Hematopoietic multipotent progenitor cell treated with erythropoietin and hydrocortisone succinate and interleukin-3 and kit ligand, for 6 days (in vitro differentiated cells): ENCODE data around the gene NKIRAS1.
"Not testable (repeated sequence)": the region's sequence is repeated elsewhere in the genome, so short reads cannot be mapped to it uniquely, and the experiment has no call there.

Source experiments
- DNase-seq: peaks from one replicate; pipeline ENCODE4 v3.0.0-alpha.2; 2015

NKIRAS1 gene

DNA sequence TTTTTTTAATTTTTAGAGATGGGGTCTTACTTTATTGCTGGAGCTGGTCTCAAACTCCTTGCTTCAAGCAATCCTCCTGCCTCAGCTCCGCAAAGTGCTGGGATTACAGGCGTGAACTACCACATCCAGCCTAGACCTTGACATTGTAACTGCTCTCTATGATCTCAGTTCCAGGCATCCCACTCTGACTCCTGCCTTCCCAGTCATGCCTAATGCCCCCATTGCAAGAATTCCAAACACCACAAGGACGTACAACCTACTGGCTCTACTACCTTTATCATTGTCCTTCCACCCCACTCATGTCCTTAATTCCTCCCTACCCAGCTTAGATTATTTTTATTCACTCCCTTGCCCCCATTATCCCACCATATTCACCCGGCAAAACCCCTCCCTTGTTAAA, 21.6 kb downstream of the NKIRAS1 start:
- DNase-seq, result no peak

DNA sequence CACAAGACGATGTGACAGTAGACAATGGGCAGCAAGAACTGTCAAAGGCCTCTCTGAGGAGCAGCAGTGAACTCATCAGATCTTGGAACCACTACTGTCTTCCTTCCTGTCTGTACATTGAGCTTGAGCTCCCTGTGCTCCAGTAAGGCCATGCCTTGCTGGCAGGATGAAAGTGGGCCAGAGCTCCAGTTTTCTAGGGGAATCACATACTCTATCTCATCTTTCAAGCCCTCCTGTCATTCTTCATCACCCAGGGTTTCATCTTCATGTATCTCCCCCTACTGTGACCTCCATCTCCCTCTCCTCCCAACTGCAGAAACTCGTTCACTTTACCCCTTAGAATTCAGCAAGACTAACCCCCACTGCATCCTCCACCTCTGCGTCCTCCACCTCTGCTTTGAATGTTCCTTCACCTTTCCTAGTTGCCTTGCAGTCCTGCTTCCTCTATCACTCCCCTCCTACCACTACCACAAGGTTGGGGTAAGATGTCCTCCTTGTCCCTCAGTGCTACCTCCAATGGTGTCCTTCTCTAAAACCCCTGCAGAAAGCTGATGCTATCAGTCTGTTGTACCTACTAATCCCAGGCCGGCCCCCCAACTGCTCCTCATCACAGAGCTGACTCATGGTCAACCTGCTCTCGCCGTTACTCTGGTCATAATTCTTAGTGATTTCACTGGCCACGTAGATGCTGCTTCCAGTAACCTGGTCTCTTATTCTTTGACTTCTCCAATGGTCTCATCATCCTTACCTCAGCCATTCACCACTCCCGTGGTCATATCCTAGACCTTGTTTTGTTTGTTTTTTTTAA, 22.3 kb downstream of the NKIRAS1 start:
- no peak for DNase-seq

DNA sequence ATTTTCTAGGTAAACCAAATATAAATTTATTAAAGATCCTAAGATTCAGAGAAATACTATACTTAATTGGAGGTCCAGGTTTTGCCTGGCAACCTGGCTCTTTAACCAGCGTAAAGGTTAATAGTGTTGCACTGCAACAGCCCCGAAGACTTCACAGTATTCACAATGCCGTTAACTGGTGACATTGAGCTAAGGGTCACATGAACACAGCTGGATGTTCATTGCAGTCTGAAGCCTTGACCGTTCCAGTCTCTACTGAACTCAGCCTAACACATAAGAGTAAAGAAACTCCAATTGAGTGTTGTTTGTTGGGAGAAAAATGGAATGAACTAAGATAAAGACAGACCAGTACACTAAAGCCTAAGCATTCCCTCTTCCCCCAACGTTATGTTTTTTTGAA, 26.8 kb downstream of the NKIRAS1 start:
- no peak for DNase-seq

DNA sequence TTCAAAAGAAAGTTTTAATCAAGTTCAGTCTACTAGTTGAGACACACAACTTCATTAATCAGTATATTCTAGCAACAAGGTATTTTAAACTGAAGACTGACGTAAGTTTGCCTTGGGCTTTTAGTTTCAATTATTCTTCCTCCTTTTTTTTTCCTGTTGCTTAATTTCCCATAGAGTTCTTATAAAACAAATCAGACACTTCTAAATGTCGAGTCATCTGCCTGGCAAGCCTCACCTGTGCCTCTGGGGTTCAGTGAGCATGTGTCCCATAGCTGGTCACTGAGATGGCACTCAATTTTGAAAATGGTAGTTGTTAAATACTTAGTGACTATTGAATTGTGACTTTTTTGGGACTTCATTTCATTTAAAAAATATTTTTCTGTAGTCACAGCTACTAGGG, 27.4 kb downstream of the NKIRAS1 start:
- no peak for DNase-seq

DNA sequence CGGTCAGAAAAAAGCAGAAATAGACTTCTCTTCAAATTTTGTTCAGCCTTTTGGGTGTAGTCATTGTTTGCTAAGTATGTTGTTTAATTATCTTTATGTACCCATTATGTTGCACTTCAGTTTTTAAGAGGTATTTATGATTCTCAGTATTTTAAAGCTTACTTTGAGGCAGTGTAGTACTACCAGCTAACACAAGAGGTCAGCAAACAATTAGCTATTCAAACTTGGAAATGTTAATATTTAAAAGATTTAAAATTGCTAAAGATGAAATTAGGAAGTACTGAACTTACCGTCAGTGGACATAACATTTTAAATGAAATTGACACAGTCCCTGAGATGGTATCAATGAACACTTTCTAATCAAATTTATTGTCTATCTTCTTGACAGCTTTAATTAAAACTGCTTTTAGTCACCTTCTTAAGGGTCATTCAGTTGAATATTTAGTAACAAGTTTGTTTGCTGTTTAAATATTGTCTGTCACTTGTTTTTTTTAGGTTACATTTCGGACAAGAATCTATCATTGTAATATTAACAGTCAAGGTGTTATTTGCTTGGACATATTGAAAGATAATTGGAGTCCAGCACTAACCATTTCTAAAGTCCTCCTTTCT, 28.1 kb downstream of the NKIRAS1 start:
- peak; percentile 64 for DNase-seq

DNA sequence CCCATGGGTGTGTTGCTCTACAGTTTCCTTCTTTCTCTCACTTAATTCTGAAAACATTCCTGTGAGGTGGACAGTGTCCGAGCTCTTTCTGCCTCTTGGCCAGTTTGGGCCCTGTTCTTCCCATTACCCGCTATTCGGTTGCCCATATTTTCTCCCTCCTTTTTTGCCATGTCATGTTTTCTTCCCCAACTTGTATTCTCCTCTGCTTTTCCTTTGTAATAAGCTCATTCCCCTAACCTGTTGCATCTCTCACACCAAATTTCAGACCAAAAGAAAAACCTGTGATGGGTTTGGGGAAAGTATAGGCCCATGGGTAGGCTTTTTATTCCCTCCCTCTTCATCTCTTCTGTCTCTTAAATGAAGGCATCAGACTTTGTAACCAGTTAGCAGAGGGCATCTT, 30.5 kb downstream of the NKIRAS1 start:
- DNase-seq, result no peak

DNA sequence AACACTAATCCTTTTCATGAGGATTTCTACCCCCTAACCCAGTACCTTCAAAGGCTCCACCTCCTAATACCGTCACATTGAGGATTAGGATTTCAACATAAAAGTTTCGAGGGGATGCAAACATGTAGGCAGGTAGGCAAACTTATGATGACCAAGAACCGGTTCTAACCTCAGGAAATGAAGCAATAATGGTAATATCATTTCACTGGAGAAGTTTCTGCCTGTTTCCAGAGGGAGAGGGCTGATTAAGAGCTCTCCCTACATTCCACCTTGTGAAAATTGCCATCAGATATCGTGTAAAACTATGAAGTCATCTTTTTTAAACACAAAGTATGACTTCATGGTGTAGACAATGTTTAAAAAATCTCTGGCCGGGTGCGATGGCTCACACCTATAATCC, 31.6 kb downstream of the NKIRAS1 start:
- no peak for DNase-seq

DNA sequence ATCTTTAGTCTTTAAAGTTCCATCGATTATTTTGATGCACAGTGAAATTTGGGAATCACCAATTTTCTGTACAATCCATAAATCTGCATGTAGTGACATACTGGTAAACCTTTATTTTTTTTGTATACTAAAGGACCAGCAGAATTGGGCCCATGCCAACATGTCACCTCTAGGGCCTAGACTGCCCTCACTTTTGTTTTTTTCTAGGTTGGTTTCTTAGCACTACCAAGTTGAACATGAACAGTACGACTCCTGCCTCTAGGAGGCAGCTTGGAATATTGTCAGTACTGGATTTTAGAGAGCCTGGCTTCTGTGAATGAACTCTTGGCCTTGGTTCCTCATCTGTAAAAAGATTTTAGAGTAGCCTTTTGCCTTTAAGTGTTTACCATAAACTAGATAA, 32.3 kb downstream of the NKIRAS1 start:
- peak; percentile 55 for DNase-seq

DNA sequence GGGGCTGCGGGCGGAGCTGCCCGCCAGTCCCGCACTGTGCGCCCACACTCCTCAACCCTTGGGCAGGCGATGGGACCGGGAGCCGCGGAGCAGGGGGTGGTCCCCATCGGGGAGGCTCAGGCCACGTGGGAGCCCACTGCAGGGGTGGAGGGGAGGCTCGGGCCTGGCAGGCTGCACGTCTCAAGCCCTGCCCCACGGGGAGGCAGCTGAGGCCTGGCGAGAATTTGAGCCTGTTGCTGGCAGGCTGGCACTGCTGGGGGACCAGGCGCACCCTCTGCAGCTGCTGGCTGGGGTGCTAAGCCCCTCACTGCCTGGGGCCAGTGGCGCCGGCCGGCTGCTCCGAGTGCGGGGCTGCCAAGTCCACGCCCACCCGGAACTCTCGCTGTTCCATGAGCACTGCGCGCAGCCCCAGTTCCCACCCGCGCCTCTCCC, 34.3 kb downstream of the NKIRAS1 start:
- DNase-seq, result no peak

DNA sequence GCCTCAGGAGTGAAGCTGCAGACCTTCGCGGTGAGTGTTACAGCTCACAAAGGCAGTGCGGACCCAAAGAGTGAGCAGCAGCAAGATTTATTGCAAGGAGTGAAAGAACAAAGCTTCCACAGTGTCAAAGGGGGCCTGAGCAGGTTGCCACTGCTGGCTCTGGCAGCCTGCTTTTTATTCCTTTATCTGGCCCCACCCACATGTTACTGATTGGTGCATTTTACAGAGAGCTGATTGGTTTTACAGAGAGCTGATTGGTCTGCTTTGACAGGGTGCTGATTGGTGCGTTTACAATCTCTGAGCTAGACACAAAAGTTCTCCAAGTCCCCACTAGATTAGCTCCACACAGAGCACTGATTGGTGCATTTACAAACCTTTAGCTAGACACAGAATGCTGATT, 34.8 kb downstream of the NKIRAS1 start:
- DNase-seq, result peak; percentile 31

DNA sequence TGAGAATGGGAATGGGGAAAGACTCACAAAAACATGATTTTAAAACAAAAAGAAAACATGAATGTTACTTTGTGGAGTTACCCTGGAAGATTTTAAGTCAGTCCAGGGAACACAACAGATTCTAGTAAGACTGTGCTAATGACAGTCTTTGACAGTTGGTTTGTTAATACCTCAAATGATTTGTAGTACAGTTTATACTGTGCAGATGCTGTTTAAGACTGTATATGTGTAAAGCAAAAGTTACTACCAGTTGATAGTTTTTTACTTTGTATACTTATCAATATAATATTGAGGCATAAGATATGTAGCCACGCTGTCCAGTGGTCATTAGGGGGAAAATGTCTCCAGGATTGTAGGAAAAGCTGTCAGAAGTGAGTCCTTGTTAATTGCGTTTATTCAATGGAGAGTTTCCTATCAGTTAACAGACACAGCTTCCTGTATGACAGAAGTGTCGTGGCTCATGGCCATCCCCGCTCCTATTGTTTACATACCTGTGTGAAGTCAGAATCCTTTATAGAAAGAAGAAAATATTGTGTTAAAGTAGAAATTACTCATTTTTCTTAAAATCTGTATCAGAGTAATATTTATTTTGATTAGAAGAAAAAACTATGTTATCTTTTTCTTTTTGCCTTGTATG, 36.0 kb downstream of the NKIRAS1 start:
- DNase-seq, result no peak

DNA sequence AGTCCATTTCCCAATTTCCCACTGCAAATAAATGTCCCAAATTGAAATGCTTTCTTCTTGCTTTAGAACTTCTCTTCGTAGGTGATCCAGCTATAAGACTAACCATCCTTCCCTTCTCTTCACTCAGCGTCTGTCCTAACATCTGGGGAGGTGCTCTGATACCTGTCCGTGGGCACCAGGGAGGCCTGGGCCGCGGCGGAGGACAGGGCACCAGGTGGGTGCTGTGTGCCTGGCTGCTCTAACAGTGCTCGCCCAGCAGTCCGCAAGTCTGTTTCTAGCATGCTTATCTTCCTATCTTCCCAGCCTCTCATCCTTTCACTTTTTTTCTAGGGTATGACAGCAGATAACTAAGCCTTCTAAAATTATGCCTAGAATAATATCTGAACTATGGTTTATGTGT, 37.3 kb downstream of the NKIRAS1 start:
- no peak for DNase-seq

DNA sequence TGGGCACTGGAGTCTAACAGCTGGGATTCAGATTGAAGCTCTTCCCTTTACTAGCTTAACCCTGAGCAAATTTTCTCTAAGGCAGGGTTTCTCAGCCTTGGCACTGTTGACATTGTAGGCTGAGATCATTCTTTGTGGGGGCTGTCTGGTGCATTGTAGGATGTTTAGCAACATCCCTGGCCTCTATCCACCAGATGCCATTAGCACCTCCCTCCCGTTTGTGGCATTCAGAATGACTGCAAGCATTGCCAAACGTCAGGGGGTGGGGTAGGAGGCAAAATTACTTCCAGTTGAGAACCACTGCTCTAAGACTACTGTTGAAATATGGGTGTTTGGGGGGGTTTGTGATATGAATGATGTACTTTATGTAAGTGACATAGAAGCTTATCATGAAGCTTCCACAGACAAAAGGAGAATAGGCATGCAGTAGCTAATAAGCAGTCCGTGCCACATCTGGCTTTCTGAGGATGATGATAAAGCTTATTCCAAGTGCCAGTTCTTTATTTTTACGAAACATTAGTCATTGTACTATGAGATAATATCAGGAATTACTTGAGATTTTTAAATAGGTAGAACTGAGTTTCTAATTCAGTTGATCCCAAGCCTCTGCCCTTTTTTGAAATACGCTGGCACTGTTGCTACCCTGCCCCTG, 39.3 kb downstream of the NKIRAS1 start:
- DNase-seq, result peak; percentile 81

DNA sequence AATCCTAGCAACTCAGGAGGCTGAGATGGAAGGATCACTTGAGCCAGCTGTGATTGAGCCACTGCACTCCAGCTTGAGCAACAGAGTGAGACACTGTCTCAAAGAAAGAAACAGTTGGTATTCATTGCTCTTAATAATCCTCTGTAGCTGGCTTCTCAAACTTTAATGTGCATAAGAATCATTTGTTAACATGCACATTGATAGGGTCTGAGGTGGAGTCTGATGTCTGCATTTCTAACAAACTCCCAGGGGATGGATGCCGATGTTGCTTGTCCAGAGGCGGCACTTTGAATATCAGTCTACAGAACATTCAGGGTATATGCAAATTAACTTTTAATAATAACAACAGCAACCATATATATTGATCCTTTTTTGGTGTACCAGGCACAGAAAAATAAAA, 39.9 kb downstream of the NKIRAS1 start:
- DNase-seq, result no peak

DNA sequence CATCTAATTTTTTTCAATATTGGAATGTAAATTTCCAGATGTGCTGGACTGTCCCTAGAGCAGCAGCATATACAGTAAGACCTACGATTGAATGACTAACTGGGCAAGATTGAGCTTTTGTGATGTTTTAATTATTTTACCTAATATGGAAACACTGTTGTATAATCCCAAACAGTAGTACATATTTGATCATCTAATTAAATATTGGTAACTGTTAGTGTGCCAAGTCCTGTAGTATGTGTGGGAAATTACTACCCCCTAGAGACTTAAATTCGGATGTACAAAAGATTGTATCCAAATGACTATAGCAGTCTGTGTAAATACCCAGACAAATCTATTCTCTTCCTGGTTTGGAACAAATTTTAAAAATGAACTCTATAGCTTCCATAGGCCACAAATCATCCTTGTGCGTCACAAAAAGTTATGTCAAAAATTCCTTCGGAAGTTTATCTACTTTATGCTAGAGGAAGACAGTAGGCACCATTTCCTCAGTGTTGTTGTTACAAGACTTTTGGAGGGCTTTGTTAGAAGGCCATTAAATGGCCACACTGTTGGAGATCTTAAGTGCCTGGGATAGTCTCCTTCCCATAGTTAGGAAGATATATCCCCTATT, 41.6 kb downstream of the NKIRAS1 start:
- no peak for DNase-seq

DNA sequence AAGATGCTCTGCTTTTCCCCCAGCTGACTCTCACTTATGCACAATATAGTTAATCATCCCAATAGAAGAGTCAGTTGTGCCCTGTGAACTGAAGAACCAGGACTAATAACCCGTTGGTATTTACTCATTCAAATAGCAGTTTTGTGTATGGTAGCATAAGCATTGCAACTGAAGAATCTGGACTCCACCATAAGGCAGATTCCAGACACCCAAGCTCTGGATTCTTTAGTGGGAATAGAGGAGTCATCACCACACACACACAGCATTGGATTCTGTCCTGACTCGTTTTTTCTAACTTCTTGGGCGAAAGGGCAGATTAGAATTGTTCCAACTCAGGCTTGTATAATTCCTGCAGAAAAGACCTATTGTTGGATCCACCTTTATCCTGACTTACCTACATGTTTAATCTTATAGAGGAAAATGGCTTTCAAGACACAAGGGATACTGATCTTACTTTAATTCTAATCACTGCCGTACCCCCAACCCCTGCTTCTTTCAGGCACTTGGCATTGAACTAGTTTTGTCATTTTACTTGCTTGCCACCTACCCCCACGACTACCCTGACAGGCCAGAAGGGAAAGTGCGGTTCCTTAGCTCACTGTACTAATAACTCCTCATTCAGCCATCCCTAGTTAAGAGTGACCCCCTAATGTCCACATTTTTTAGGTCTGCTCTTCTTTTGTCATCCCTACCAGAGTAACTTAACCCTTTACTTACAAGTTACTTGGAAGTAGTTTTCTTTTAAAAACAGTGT, 42.3 kb downstream of the NKIRAS1 start:
- DNase-seq, result no peak

DNA sequence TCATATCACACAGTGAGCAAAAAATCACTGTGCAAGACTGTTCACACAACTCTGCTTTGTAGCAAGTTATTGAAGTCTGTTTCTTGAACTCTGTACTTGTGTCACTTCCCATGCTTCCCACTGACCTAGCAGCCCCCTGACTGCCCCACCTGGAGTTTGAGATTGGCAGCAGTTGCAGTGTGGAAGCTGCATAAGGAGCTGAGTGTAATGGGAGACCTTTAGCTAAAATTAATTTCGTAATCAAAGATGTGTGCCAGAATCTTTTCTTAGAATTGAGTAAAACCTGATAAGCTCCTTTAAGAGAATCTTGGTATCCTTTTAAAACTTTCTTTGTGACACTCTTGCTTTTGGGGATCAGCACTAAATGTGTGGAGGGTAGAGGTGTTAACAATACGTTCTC, 42.8 kb downstream of the NKIRAS1 start:
- no peak for DNase-seq

DNA sequence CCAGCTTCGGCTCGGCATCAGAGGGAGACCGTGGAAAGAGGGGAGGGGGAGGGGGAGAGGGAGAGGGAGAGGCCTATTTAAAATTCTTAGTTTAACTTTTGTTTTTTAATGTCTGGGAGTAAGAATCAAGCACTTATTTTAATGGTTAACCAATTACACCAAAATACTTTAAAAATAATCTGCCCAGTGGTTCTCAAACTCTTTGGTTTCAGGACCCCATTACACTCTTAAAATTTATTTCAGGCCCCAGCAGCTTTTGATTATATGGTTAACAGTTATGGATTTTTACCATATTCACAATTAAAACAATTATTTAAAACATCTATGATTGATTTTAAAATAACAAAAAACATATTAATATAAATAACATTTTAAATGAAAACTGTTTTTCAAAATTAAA, 44.5 kb downstream of the NKIRAS1 start:
- DNase-seq, result no peak

DNA sequence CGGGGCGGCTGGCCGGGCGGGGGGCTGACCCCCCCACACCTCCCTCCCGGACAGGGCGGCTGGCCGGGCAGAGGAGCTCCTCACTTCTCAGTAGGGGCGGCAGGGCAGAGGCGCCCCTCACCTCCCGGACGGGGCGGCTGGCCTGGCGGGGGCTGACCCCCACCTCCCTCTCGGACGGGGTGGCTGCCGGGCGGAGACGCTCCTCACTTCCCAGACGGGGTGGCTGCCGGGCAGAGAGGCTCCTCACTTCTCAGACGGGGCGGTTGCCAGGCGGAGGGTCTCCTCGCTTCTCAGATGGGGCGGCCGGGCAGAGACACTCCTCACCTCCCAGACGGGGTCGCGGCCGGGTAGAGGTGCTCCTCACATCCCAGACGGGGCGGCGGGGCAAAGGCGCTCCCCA, 45.4 kb downstream of the NKIRAS1 start:
- not testable (repeated sequence) for DNase-seq

DNA sequence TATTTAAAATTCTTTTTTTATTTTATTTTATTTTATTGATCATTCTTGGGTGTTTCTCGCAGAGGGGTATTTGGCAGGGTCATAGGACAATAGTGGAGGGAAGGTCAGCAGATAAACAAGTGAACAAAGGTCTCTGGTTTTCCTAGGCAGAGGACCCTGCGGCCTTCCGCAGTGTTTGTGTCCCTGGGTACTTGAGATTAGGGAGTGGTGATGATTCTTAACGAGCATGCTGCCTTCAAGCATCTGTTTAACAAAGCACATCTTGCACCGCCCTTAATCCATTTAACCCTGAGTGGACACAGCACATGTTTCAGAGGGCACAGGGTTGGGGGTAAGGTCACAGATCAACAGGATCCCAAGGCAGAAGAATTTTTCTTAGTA, 46.1 kb downstream of the NKIRAS1 start:
- not testable (repeated sequence) for DNase-seq

DNA sequence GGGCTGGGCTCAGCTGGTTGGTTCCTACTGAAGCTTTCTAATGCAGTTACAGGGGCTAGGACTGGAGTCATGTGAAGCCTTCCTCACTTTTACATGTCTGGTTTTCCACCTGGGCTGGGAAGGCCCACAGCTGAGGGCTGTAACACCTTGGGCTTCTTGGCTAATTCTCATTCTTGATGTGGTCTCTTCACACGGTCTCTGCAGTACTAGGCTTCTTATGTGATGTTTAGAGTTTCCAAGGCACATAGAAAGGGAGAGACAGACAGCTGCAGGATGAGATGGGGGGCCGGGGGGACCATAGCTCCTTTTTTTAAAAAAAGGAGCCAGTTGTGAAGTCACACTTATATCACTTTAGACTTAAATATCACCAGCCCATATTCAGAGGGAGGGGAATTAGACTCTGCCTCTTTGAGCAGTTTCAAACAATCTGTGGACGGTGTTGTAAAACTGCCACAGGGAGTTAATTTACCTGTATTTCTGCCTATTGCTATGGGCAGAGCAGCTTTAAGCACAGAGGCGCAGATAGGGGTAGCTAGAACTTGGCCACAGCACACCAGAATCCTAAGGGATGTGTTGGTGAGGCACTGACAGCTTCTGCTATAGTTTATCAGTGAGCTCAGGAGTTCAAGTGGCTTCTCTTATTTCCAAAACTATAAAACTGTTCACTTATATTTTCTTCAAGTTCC, 46.7 kb downstream of the NKIRAS1 start:
- DNase-seq, result no peak

DNA sequence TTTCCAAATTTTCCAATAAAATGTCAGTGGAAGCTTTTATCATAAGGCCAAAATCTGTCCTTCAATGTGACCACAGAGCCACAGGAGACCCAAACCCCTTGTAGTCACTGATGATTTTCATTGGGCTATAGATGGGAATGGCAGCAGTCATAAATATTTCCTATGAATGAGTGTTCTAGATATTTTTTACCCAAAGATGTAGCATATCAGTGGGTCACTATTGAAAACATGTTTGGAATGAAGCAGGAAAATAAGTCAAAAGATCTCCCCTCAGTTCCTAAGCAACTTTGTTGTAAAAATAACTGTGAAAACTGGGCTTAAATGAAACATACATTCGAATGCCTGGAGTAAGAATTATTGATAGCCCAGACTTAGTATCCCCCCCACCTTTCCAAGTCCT, 49.0 kb downstream of the NKIRAS1 start:
- DNase-seq, result no peak
